SK-MEL-5 (cell line): ENCODE results near the gene RABGGTA. TPM values are rescaled to one million over a fixed set of nuclear protein-coding genes. Genes with fewer than 3 reads are reported as not detected.

Experiments
- DNase-seq: peaks from one replicate; pipeline ENCODE4 v3.0.0-alpha.2; 2016; ENCODE audit warnings: low read depth, low spot score
- in situ Hi-C: cut with HindIII; loops from 2 replicates; pipeline ENCODE4 v1.10.0; 2016; ENCODE audit warnings: low sequenced_read_pairs, high pct_unique_total_duplicates, low pct_unique_long_range_greater_than_20kb
- total RNA-seq: library from RNA; depleted of rRNA; stranded (reverse); fragments of >200 nt; shearing (Covaris generic); gene quantifications from 2 replicates; pipeline ENCODE4 v1.2.3, GENCODE V29; 2014

Gene RABGGTA
- total RNA-seq, 1 experiment from 2014 or later: 25.7 TPM

DNA sequence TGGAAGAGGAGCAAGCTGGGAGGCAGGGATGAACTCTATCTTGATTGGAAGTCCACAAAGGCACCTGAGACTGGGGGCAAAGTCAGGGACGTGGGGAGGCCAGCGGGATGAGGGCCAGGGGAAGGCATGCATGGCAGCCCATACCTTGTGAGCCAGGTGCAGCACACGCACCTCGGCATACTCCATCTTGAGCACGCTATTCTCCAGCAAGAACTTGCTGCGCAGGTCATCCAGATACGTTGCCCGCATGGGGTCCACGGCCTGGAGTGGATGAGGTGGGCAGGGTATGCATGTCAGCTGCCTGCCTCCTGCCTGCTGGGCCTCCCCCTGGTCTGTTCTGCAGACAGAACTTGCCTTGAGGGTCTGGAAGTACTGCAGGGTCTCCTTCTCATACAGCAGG, 3.9 kb downstream of the RABGGTA start:
- DNase-seq: no peak
- in situ Hi-C loops: no loop called here

DNA sequence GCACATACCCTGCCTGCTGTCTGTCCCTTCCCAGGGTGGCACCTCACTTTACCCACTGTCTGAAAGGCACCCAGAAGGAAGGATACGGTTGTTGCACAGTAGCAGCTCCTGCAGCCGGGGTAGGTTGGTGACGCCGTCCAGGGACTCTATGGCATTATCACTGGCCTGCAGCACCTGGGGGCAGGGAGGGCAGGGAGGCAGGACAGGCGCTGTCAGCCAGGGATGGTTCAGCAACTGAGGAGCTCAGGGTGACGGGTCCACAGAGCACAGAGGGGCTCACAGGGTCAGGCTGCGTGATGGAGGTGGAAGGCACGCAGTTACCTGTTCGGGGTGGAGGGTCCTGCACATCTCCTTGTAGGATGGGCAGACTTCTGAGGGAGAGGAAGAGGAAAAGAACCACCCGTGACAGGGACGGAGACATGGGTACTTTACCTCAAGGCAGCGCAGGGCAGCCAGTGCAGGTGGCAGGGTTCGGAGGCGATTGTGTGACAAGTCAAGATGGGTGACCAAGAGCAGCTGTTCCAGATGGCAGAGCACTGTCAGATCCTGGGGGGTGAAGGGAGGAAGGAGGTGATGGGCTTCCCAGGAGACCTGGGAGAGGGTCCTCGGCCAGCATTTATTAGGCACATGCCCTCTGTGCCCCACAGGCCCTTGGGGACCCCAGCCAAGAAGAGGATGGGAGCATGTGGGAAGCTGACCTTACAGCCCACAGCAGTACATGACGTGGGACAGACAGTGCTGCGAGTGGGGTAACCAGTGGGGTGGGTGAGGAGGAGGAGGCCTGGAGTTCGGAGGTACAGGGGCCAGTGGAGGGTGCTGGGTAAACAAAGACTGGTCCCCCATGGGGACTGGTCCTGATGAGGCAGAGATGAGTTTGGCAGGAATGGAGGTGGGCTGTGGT, 4.8 kb downstream of the RABGGTA start:
- in situ Hi-C loops: no loop called here
- DNase-seq: no peak

DNA sequence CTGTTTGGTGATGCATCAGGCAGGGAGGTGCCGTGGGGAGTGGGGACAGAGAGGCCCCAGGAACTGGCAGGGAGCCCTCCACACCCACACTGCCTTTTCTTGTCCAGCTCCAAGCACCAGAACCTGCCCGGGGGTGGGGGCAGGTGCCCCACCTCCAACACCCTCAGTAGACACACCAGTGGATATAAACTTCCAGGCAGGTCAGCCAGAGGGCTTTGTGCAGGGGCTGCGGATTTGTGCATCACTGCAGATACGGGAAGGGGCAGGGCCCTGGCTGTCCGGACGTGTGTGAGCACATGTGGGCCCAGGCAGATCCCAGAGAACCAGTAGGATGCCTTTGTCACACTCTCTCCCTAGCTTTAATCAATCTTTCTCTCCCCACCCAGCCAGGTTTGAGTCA, 7.1 kb downstream of the RABGGTA start:
- in situ Hi-C loops: no loop called here
- no peak for DNase-seq

DNA sequence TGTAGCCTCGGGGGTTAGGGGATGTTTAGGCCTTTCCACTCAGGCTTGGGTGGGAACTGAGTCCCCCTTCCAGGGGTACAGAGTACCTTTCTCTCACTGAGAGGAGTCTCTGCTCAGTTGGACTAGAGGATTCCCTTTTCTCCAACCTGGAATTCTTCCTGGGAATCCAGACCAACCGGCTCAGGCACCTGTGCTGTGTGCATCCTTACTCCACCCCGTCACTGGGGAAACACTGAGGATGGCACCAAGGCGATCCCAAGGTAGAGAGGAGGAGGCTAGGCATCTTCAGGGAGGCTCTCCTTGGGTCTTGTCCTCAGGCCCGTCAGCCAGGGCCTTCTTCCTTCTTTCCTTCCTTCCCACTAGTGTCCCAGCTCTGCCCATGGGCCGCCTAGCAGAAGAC, 7.5 kb downstream of the RABGGTA start:
- in situ Hi-C loops: no loop called here

DNA sequence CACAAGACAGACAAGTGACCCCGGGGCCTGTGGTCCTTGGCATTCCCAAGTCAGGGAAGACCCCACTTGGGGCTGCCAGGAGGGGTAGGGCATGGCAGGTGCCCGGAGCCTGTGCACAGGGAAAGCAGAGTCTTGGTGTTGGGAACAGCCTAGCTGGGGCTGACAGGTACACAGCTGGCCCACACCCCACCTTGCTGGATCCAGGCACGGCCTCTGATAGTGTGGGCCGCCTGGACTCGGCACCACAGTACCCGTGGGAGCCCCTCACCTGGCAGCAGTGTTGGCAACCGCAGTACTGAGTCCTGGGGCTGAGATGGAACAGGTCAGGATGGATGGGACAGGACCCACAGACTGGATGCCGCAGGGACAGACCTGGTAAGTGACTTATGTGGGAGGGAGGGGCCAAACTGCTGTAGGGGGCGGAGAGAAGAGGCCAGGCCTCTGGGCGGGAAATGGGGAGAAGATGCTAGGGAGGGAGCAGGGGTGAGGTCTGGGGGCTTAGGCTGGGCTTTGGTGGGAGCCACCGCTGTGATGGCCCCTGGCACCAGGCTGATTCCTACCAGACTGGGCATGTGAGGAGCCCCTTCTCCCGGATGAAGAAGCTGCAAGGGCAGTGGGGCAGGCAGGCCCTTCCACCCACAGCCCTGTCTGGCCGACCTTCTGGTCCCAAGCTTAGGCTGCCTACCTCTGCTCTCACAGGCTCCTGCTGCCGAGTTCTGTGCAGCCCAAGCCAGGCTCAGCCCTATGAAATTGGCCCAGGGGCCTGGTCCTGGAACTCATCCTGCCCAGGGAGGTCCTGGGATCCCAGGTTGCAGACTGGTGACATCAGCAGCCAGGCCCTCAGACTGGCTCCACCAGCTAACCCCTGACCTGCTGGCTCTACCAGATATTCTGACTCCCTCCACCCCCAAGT, 8.3 kb downstream of the RABGGTA start, which contains the start of gene TGM1:
TSS of gene TGM1 (minus strand) at position 357 of the 913 bp plus-strand sequence. CDS start 825 bp downstream, outside the sequence.
- DNase-seq: no peak
- in situ Hi-C loops: no loop called here

More for the DNA sequence above, 7.5 kb downstream of the RABGGTA start:
- no peak for DNase-seq

DNA sequence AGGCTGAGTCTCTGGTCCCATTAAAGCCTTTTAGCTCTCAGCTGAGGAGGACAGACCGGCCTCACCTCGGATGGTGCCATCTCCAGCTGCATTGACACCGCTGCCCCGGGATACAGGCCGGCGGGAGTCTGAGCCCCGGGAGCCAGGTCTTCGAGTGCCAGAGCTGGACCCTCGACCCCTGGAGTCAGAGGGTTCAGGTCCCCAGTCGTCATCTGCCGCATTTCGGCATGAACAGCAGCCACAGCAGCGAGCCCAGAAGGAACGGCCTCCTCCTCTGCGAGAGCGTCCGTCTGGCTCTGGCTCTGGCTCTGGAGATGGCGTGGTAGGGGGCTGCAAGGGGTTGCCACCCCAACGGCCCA, 9.4 kb downstream of the RABGGTA start:
- no peak for DNase-seq
- in situ Hi-C loops: no loop called here

DNA sequence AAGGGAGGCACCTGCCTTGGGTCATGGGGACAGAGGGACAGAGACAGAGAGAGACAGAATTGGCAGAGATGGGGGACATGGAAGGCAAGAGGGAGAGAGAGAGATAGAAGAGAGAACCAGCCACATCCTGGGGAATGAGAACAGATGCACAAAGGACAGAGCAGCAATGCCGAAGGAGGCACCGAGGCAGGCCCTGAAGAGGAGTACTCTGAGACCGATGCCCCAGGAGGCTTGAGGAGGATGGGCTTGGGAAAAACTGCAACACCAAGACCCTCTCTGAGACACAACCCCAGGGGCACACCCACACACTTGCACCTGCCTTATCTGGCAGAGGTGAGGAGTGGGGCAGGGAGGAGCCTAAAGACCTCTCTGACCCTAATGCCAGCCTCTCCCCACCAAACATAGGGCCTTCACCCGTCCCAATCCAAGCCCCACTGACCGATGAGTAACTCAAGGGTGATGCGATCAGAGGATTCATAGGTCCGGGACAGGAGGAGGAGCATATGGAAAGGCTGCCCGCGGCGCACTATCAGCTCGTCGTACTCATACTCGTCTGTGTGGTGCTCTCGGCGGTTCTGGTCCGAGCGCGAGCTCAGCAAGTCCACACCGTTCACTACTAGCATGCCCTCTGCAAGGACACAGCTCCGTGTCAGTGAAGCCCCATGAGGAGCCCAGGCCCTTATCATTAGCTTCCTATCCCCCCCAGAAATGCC, 10.0 kb downstream of the RABGGTA start:
- DNase-seq: no peak
- in situ Hi-C loops: no loop called here

DNA sequence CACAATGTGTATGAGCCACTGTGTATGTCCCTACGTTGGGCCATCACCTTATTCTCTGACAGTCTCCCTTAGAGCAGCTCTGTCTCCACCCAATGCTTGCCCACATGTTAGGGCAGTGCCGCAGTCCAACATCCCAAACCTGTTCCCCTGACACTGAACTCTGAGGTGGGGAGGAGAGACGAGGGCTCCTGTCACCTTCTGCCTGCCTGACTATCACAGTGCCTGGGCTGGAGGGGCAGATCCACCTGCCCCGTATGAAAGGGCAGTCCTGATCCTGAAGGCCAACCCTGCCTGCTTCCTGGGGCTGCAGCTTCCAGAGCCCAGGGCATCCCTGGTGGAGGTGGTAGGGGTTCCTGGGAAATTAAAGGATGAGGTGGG, 10.6 kb downstream of the RABGGTA start:
- in situ Hi-C loops: no loop called here
- no peak for DNase-seq

DNA sequence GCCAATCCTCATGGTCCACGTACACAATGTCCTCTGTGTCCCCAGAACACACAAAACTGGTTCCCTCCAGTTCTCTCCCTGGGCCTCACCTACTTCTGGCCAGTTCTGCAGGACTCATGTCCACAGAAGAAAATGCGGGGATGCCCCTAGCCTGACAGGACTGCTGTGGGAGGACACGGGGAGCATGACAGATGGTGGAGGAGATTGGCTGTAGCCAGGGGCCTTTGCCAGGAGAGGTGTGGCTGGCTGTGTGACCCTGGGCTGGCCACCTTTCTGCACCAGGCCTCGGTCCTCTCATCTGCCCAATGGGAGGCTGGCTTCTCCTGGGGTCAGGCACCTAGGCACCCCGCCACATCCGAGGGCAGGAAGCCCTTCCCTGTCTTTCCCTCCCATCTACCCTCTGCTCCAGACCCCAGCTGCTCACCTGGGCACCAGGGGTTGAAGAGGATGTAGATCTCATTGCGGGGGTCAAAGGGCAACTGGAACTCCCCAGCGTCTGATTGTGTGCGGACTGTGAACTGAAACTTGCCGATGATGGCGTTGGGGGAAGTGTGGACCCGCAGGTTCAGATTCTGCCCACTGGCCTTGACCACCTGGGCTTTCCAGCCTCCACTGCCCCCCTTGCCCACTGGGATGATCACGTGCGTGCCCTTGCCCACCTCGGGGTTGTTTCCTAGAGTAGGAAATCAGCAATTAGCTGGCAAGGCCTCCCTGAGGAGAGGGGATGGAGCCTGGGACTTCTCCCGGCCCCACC, 11.2 kb downstream of the RABGGTA start:
- in situ Hi-C loops: no loop called here
- DNase-seq: no peak

DNA sequence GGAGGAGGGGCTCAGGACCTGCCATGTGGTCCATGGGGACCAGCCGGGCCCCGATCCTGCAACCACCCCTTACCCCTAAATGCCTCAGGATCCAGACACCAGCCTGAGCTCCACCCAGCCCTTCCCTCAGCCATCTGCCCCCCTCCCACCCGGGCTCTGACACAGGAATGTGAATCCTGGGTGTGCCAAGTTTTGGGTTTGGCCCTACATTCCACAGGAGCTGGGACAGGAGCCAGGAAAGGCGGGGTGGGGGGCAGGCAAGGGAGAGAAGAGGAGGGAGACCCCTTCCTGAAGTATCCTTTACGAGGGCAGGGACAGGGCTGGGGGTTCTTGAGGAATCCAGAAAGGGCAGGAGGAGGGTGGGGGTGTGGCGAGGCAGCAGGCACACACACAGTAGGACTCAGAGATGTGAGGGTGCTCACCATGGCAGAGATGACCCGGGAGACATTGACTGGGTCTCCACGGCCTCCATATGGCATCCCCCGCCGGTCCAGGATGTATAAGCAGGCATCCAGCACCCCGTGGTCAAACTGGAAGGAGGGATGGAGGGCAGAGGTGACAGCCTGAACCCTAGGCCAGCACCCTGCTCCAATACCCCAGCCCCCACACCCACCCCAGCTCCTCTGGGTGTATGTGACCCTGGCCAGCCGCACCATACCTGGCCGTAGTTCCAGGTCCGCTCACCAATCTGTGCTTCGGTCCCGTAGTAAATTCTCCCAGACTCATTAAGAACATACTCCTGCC, 11.9 kb downstream of the RABGGTA start:
- in situ Hi-C loops: no loop called here
- DNase-seq: no peak

DNA sequence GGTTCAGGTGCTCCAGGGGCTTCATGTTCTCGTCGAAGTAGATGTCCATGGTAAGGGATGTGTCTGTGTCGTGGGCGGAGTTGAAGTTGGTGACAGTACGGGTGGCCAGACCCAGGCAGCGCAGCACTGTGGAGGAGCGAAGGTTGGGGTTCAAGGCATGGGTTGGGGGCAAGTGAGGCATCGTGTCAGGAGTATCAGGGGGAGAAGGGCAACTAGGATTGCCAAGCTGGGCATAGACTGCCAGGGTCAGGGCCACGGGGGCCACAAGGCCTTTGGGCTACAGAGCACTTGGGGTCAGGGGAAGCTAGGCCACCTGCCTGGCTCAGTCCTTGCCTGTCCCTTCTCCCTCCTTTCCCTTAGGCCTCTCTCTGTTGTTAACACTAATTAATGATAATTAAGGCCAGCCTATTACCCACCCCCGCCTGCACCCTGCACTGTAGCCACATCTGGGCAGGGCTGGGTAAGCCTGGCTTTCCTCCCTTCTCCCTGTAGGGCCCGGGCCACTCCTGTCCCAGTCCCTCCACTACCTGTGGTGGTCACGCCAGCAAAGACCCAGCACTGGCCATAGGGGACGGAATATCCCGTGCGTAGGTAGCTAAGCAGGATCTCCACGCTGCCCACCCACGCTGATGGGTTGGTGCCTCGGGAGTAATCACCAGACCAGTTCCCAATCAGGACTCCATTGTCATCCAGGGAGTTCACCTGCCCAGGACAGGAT, 12.7 kb downstream of the RABGGTA start:
- in situ Hi-C loops: no loop called here
- DNase-seq: no peak

DNA sequence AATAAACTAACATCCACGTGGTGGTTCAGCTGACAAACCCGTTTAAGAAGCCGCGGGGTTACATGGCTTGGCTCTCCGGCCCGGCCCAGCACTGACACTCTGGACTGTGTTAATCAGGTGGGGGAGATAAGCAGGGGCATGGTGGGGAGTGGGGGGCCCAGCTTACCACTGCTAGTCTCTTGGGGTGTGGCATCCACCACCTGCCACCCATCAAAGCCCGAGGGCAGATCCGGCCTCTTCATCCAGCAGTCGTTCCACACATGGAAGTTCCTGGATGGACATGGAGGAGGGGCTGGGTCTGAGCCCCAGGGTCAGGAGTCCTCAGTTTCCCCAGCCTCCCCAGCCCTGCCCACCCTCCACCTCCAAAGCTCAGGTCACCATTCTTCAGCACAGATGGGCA, 13.3 kb downstream of the RABGGTA start:
- DNase-seq: no peak
- in situ Hi-C loops: no loop called here

DNA sequence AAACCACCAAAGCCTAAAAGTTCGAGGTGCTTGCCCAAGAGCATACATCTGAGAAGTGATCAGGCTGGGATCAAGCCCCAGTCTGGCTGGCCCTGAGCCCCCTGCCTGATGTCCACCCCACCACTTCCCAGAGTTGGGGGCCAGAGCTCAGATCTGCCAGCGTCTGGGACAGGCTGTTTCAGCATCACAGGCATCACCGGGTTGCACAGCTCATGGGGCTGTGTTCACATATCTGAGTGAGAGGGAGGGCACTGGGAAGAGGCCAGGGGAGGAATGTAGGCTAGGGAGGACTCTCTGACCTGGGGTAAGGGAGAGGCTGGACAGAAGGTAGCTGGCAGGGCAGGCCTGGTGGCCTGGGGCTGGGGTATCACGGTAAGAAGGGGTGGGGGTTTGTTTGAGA, 14.4 kb downstream of the RABGGTA start:
- DNase-seq: no peak
- in situ Hi-C loops: no loop called here

DNA sequence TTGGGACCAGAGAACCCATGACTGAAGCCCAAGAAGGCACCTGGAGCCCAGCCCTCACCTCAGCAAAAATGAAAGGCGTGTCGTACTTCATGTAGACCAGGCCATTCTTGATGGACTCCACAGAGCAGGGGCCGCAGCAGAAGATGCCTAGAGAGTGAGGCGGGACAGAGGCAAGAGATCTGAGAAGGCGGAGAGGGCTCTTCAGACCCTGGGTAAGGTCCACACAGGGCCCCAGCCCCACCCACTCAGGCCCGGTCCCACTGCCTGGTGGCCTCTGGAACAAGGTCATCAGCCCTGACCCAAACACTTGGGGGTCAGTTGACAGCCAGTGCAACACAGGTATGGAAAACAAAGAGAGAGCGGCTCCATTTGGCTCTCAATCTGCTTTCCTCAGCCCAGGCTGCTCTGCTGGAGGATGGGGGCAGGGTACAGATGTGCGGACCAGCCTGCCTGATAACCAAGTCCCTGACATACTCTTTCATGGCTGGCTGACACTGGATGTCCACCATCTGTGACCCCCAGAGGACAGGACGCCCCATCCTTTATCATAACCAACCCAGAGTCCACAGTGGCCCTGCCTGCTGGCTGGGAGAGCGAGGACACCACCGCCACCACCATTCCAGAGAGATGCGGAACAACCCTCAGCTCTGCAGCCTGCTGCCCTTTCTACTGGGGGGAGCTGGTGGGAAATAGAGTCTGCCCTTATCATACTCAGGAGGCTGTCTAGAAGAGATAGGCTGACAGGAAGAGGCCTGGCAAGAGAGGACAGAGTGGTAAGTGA, 15.3 kb downstream of the RABGGTA start:
- no peak for DNase-seq

DNA sequence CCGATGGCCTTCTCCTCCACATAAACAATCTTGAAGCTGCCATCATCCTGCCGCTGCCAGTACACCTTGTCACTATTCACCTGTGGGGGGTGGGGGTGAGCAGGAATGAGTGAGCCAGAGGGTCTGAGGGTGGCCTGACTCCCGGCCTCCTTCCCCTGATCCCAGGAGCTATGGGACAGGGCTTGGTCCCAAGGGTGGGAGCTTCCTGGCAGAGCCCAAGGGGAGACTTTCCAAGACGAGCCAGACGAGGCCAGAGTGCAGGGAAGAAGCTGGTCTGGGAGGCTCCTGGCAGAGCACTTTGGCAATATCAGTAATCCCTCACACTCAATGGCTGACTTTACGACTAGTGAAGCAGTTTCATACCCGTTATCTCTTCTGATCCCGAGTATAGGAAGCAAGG, 16.0 kb downstream of the RABGGTA start:
- in situ Hi-C loops: no loop called here
- DNase-seq: no peak

More for the DNA sequence above, 15.3 kb downstream of the RABGGTA start:
- in situ Hi-C loops: no loop called here
